Left lobe of liver (tissue), 2 donors: ENCODE data around the gene TEX11. TPM values are rescaled to one million over a fixed set of nuclear protein-coding genes. Genes with fewer than 3 reads are reported as not detected.
"Not testable (repeated sequence)": the region's sequence is repeated elsewhere in the genome, so short reads cannot be mapped to it uniquely, and the experiment has no call there.

Experiments
- ATAC-seq: fragments of 200-7000 bp; cut with Tn5 transposase; one replicate; pipeline ENCODE4 v1.9.1; 2020; ENCODE audit warnings: mild to moderate bottlenecking, moderate library complexity
- DNase-seq: peaks from one replicate; pipeline ENCODE4 v3.0.0-alpha.2; 2020; ENCODE audit warnings: low spot score
- total RNA-seq: library from RNA; stranded (reverse); gene quantifications from one replicate; pipeline ENCODE4 v1.2.1, GENCODE V29; 2021
- donor health status: DM: no; HTN: no; CAD: no; lungs with moderate emphysema.
- donor health status: DM: no; HTN: yes; CAD: no.

TEX11 gene
- total RNA-seq, 1 donor from 2014 or later: not detected

GRCh38 chrX:70613295-70613694 is 295.2 kb downstream of the TEX11 start:
- ATAC-seq: no peak
- no peak for DNase-seq

GRCh38 chrX:70605352-70605751 is 303.2 kb downstream of the TEX11 start:
- ATAC-seq (no peak), DNase-seq (no peak)

- DNase-seq (no peak), ATAC-seq (no peak)
These were observed 316.4 kb downstream of the TEX11 start for GRCh38 chrX:70592091-70592490.

GRCh38 chrX:70587158-70587557 is 321.4 kb downstream of the TEX11 start:
- not testable (repeated sequence) for DNase-seq, ATAC-seq

GRCh38 chrX:70577442-70577841 is 331.1 kb downstream of the TEX11 start:
- ATAC-seq: no peak

GRCh38 chrX:70569922-70570576 is 338.5 kb downstream of the TEX11 start:
- DNase-seq, ATAC-seq: not testable (repeated sequence)

More at GRCh38 chrX:70577442-70577841, 331.1 kb downstream of the TEX11 start:
- no peak for DNase-seq

- DNase-seq: no peak
- ATAC-seq: peak; percentile 77
These were observed 353.6 kb downstream of the TEX11 start for GRCh38 chrX:70554948-70555347.

GRCh38 chrX:70554523-70554922 is 354.0 kb downstream of the TEX11 start:
- DNase-seq: no peak
- ATAC-seq: peak; percentile 36

- DNase-seq: no peak
- ATAC-seq: peak; percentile 38
These were observed 354.4 kb downstream of the TEX11 start for GRCh38 chrX:70554081-70554480.

- DNase-seq (no peak), ATAC-seq (no peak)
These were observed 355.0 kb downstream of the TEX11 start for GRCh38 chrX:70553516-70553915.

GRCh38 chrX:70552130-70552704 is 356.3 kb downstream of the TEX11 start:
- DNase-seq: no peak
- ATAC-seq: no peak

GRCh38 chrX:70549429-70549828 is 359.1 kb downstream of the TEX11 start:
- DNase-seq: no peak

GRCh38 chrX:70535198-70535597 is 373.3 kb downstream of the TEX11 start:
- DNase-seq (no peak), ATAC-seq (no peak)

More at GRCh38 chrX:70549429-70549828, 359.1 kb downstream of the TEX11 start:
- no peak for ATAC-seq

- no peak for ATAC-seq
- DNase-seq: no peak
These were observed 380.7 kb downstream of the TEX11 start for GRCh38 chrX:70527610-70528345.

- no peak for DNase-seq
- no peak for ATAC-seq
These were observed 381.5 kb downstream of the TEX11 start for GRCh38 chrX:70527053-70527452.

GRCh38 chrX:70525733-70526132 is 382.8 kb downstream of the TEX11 start:
- DNase-seq (no peak), ATAC-seq (no peak)

GRCh38 chrX:70515692-70516091 is 392.8 kb downstream of the TEX11 start:
- ATAC-seq: not testable (repeated sequence)

GRCh38 chrX:70515270-70515669 is 393.2 kb downstream of the TEX11 start:
- not testable (repeated sequence) for DNase-seq, ATAC-seq

More at GRCh38 chrX:70515692-70516091, 392.8 kb downstream of the TEX11 start:
- not testable (repeated sequence) for DNase-seq

GRCh38 chrX:70509078-70509477 is 399.4 kb downstream of the TEX11 start:
- no peak for ATAC-seq
- DNase-seq: no peak

GRCh38 chrX:70508296-70508911 is 400.1 kb downstream of the TEX11 start:
- ATAC-seq: no peak

GRCh38 chrX:70505451-70505841 is 403.1 kb downstream of the TEX11 start:
- DNase-seq: no peak
- ATAC-seq: no peak

More at GRCh38 chrX:70508296-70508911, 400.1 kb downstream of the TEX11 start:
- DNase-seq: no peak
